GM21786 (cell line): Measurements from ENCODE around the gene TDRD10.
"Not testable (repeated sequence)": the region's sequence is repeated elsewhere in the genome, so short reads cannot be mapped to it uniquely, and the experiment has no call there.

ENCODE experiments used
- ATAC-seq: cut with Tn5 transposase; IDR thresholded peaks from one replicate; pipeline ENCODE4 v1.9.1; 2021; ENCODE audit not compliant: unreplicated experiment

Gene TDRD10

GRCh38 chr1:154478639-154479038, 23.4 kb upstream of the TDRD10 start:
- ATAC-seq, result no peak

DNA sequence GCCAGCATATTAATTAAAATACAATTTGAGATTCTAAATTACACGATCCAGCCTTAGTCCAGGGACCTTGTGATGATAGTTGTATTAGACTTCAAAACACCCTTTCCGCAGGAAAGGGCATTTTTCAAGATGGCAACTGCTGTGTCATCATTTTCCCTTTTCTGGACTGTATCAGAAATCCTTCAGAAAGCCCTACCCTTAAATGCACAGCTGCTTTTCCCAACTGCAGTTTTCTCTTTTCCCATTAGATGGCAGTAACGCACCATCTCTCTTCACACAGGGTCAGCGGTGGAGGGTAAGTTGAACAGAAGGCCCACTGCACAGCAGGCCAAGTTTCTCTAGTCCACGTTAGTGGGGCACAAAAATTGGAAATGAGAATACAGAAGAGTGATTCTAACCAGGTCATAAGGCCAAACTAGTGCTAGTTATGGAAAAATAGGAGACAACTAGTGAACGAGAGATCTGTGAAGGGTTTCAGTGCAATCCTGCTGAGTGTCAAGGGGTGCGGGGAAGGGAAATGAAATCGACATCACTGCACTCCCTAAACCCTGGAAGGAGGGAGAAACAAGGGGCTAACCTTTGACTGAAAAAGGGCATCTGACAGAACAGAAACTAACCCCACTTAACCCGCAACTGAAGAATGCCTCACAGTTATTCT, 22.1 kb upstream of the TDRD10 start:
- no peak for ATAC-seq

DNA sequence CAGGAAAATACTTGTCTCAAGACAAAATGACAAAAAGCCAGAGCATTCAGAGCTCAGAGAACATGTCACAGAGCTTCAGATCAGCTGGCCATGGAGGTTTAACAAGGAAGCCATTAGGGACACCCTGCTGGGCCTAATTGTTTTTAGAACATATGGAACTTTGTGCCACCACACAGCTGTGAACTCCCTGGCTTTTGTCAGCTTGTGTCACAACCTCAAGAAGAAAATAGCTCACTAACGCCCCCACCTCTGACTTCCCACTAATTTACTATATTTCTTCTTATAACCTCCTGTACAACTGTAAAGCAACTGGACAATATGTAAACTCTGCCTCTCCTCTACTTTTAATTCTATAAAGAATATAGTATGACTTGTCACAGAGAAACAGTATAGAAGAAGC, 21.0 kb upstream of the TDRD10 start:
- ATAC-seq, result no peak

DNA sequence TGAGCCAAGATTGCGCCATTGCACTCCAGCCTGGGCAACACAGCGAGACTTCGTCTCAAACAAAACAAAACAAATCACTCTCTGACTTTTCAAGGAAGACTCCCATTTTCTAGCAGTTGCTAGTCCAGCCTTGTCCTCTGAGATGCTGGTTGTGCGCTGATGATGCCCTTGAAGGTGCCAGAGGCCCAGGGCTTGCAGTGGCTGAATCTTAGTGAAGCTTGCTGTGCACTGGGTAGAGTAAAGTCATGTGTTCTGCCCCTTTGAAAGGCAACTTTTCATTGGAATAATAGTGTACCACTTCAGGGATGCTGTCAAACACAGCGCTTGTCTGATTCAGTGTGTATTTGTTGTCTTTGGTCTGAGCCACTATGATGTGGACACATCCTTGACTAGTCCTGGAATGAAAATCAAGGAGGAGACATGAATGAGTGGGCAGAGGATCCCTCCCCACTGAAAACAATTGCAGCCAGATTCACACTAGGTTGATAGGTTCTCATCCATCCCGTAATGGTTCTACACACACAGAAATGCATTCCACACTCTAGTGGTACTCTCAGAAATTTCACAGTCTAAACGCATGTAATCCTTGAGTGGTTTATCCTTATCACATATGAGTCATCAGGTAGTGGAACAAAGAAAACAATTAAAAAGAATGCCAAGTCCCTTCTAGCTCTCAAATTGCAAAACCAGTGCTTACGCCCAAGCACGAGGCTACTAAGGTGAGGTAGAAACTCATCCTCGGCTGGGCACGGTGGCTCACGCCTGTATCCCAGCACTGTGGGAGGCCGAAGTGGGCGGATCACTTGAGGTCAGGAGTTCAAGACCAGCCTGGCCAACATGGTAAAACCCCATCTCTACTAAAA, 17.8 kb upstream of the TDRD10 start:
- no peak for ATAC-seq

DNA sequence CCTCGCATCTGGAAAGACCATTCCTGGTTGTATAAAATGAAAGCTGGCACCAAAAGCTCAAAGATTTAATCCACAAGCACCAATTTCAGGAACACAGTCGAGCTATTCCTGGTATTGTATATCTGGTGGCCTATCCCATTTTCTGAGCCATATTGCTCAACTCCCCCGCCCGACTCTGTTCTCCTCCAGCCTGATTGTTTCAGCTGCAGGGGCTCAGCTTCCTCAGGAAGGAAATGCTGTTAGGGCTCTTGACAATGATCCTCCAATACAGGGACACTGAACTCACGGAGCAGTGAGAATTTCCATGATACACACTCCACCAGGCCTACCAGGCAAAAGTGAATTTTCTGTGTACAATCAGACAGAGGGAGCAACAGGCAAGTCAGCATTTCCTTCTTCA, 16.9 kb upstream of the TDRD10 start:
- ATAC-seq, result no peak

GRCh38 chr1:154485910-154486496, 16.0 kb upstream of the TDRD10 start:
- no peak for ATAC-seq

DNA sequence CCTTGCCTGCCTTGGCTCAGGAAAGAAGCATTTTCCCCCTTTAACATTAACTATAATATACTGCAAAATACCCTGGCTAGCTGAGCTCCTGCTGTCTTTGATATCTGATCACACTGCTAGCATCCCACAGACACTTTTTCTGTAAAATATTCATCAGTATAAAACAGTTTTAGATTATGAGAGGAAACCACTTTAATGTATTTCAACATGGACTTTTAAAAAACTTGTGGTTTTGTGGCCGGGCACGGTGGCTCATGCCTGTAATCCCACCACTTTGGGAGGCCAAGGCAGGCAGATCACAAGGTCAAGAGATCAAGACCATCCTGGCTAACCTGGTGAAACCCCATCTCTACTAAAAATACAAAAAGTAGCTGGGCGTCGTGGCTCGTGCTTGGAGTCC, 15.3 kb upstream of the TDRD10 start:
- ATAC-seq, result not testable (repeated sequence)

- ATAC-seq, result no peak
These were observed 13.1 kb upstream of the TDRD10 start for GRCh38 chr1:154488922-154489321.

GRCh38 chr1:154489695-154490274, 12.2 kb upstream of the TDRD10 start:
- no peak for ATAC-seq

DNA sequence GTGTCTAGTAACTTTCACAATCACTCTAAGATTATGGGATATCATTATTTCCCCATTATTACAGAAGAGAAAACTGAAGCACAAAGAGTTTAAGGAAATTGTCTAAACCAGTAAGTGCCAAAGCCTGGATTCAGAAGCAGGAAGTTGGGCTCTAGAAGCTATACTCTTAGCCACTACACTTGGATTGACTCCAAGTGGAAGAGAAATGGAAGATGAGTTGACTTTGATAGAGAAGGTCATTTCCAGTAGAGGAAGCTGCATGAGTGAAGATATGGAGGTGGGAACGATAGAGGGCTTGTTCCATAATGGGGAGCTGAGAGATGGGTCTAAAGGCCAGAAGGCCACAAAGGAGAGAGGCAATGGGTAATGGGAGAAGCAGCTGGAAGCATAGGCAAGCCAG, 11.7 kb upstream of the TDRD10 start:
- ATAC-seq, result no peak

DNA sequence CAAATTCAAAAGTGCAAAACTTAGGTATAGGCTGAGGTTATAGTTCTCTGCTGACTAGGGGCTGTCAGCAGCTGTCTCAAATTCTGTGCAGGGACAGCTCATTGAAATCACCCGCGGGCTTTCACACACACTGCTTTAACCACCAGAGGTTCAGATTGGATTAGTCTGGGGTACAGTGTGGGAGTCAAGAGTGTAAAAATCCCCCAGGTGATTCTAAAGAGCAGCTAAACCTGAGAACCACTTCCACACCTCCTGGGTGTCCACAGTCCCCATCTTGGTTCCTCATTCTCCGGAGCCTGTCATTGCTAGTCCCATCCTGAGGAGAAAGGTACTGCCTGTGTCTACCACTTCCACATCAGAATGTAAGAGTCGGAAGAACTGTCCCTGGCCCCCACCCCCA, 9.9 kb upstream of the TDRD10 start:
- ATAC-seq, result no peak

- no peak for ATAC-seq
These were observed 8.7 kb upstream of the TDRD10 start for GRCh38 chr1:154493276-154493675.

DNA sequence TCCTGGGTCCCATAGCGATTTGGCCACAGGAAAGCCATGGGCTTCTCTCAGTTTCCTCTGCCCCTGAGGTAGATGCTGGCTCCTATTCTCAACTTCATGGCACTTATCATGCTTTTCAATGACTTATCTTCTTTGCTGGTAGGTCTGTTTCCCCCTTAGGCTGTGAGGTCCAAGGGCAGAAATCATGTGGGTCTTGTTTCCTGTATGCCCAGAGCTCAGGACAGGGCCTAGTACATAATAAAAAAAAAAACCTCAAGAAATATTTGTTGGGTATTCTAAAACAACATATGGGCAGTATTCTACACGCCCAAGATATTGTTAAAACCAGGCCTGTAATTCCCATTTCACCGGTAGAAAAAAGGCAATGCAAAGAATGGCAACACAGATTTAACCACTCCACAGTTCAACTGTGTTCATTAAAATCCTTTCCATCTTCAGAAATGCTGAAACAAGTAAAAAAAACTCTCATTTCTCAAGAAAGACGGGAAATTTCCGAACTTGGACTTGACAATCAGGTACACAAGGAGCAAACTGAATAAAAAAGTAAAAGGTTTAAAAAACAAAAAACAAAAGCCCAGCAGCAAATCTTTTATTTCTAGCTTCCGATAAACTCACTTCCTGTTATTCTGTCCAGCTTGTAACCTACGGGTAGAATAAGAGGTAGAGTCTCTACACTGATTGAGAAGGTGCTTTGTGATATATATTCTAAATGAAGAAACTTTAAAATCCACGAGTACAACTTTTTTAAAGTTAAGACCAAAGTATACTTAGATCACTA, 6.3 kb upstream of the TDRD10 start:
- ATAC-seq, result no peak

DNA sequence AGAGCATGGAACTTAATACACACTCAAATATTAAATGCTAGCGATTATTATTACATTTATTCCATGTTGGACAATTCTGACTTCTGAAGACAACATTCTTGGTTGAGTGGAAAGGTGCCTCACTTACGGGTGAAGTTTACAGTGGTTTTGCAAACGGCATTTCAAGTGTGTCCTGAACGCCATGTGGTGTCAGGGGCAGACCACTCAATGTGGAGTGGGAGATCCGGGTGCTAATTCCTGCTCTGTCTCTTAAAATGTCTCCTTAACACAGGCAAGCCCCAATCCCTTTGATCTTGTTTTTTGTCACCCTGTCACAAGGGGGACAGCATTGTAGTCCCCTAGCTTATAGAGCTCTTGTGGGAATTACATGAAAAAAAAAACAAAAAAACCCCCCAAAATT, 5.6 kb upstream of the TDRD10 start:
- ATAC-seq, result no peak

DNA sequence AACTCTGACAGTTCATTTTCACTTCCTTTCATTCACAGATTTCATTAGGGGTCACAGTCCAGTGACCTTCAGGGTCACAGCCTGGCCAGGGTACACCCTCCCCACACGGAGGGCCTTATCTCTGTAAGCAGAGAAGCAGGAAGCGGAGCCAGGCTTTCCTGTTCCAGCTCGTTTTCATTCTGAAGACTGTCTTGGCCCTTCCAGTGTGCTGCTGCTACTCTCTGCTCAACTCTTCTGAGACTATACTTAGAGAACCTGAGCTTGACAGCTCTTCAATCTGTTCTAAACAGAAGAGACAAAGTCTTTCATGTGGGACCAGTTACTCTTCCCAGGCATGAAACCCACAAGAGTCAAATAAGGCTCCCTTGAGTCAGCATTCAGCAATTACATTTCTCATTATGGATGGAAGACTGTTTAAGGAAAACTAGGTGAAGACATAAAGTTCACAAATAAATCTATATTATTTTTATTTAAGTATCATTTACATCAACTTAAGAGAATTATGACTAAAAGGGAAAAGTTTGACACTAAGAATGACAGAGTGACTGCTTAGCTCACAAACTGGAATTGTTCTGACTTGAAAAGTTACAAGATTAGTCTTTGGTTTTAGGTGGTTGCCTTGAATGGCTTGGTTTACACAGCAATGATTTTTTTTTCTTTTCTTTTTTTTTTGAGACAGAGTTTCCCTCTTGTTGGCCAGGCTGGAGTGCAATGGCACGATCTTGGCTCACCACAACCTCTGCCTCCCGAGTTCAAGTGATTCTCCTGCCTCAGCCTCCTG, 4.8 kb upstream of the TDRD10 start:
- peak; percentile 54 for ATAC-seq

- no peak for ATAC-seq
These were observed 2.6 kb upstream of the TDRD10 start for GRCh38 chr1:154499446-154499845.

GRCh38 chr1:154500533-154500932, 1.5 kb upstream of the TDRD10 start:
- ATAC-seq, result no peak

DNA sequence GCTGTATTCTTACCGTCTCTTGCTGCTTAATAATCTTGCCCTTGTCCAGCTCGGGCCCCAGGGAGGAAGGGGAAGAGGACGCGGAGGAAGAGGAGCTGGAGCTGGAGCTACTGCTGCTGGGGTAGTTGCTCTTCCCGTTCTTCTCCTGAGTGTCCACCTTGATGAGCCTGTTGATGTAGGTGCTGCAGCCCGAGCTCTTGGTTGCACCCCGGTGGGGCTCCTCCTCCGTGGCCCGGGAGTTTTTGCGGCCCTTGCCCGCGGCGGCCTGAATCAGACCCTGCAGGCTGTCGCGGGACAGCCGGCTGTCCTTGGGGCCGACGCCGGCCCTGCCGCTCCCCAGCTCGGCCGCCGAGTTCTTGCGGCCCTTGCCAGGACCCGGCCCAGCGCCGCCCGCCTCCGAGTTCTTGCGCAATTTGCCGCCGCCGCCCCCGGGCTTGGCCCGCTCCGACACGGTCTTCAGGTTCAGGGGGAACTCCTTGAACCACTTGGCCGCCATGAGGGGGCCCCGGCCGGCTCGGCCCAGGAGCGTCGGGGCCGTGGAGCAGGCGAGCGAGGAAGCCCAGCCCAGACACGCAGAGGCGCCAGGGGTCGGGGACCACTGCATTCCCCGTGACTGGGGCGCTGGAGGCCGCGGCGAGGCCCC, 475 bp upstream of the TDRD10 start:
- no peak for ATAC-seq

GRCh38 chr1:154502744-154503115, 711 bp downstream of the TDRD10 start:
- no peak for ATAC-seq

DNA sequence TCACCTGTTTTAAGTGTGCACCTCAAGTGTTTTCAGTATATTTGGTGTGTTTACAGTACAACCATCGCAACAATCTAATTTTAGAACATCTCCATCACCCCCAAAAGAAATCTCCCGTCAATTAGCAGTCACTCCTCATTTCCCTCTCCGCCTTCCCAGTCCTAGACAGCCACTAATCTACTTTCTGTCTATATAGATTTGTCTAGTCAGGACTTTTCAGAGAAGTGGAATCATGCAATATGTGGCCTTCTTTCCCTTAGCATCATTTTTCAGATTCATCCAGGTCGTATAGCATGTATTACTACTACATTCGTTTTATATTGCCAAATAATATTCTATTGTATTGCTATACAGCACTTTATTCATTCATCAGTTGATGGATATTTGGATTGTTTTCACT, 1.9 kb downstream of the TDRD10 start:
- no peak for ATAC-seq
